Memory B cell (primary cell): ENCODE results near the gene NR2F2.

ENCODE experiments used
- ATAC-seq: fragments of 150-1000 bp; cut with Tn5 transposase; 2 replicates; pipeline ENCODE4 v1.10.0; 2021; ENCODE audit warnings: low read depth, mild to moderate bottlenecking, moderate library complexity
- DNase-seq, 2 donors: peaks; one replicate each; pipeline ENCODE4 v3.0.0; 2022; ENCODE audit warnings: low spot score in 2 of 2
- H3K27ac Mint-ChIP-seq: one replicate; pipeline ENCODE4 v1.8.0; 2022; ENCODE audit warnings: mild to moderate bottlenecking, moderate library complexity, mixed read lengths
- H3K27me3 Mint-ChIP-seq: one replicate; pipeline ENCODE4 v1.8.0; 2022; ENCODE audit warnings: mixed read lengths
- H3K36me3 Mint-ChIP-seq: one replicate; pipeline ENCODE4 v1.8.0; 2022; ENCODE audit warnings: mild to moderate bottlenecking, mixed read lengths
- H3K4me1 Mint-ChIP-seq: one replicate; pipeline ENCODE4 v1.8.0; 2022; ENCODE audit warnings: mixed read lengths
- H3K4me3 Mint-ChIP-seq: one replicate; pipeline ENCODE4 v1.8.0; 2022; ENCODE audit warnings: mild to moderate bottlenecking, moderate library complexity, mixed read lengths
- H3K9me3 Mint-ChIP-seq: one replicate; pipeline ENCODE4 v1.8.0; 2022; ENCODE audit warnings: mixed read lengths

Gene NR2F2

DNA sequence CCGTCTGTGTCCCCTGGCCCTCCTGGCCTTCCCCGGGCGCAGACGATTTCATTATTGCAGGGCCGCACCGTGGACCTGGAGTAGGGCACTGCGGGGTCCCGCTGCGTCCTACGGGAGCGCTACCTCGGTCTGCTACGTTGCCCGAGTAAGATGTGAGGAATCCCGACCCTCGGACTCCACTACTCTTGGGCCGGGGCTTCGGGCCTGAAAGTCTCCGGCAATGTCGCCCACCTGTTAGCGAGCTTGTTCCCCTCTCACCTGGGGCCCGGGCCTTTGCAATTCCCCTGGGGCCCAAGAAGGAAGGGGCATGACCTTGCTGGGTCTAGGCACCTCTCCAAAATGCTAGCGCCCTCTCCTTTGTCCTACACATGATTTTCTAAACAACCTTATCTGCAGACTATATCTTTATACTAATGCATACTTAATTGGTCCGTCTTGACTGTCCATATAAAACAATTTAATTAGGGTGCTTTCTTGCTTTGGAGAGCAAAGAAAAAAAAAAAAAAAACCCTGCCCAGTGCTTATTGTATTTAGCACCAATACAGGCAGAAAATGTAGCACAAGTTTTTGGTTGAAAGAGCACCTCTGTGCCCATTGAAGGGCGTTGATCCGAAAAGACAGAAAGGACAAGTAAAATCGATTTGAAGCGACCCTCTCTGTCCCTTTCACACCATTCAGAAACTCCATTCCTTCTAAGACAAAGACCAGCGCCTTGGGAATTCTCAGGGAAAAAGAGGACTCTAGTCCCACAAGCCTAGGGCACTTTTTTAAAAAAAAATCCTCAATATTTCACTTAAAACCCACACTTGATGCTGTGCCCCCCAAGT is 7.0 kb upstream of the NR2F2 start:
- Mint-ChIP-seq H3K4me3 (no peak overlapping the region), H3K27me3 (peaks cover 17% of the 10 kb centered on the region), H3K36me3 (no peaks in the 10 kb centered on the region), H3K27ac (no peak overlapping the region), H3K9me3 (no peaks in the 10 kb centered on the region), H3K4me1 (peaks cover 2% of the 10 kb centered on the region)
- DNase-seq, result no peak
- ATAC-seq, result no peak

- H3K27ac Mint-ChIP-seq, result no peak overlapping the region
- DNase-seq, result no peak
- peaks cover 2% of the 10 kb centered on the region for H3K4me1 Mint-ChIP-seq
Observed at GRCh38 chr15:96324192-96324895, 6.2 kb upstream of the NR2F2 start.

GRCh38 chr15:96324940-96325540 is 5.5 kb upstream of the NR2F2 start:
- Mint-ChIP-seq H3K4me1 (peaks cover 2% of the 10 kb centered on the region), H3K4me3 (no peak overlapping the region), H3K9me3 (no peaks in the 10 kb centered on the region), H3K27me3 (peaks cover 21% of the 10 kb centered on the region), H3K27ac (no peak overlapping the region), H3K36me3 (no peaks in the 10 kb centered on the region)
- DNase-seq, result no peak
- no peak for ATAC-seq

More at GRCh38 chr15:96324192-96324895, 6.2 kb upstream of the NR2F2 start:
- no peak for ATAC-seq
- no peaks in the 10 kb centered on the region for H3K9me3 Mint-ChIP-seq
- no peak overlapping the region for H3K4me3 Mint-ChIP-seq
- H3K36me3 Mint-ChIP-seq, result no peaks in the 10 kb centered on the region
- H3K27me3 Mint-ChIP-seq, result peaks cover 17% of the 10 kb centered on the region

DNA sequence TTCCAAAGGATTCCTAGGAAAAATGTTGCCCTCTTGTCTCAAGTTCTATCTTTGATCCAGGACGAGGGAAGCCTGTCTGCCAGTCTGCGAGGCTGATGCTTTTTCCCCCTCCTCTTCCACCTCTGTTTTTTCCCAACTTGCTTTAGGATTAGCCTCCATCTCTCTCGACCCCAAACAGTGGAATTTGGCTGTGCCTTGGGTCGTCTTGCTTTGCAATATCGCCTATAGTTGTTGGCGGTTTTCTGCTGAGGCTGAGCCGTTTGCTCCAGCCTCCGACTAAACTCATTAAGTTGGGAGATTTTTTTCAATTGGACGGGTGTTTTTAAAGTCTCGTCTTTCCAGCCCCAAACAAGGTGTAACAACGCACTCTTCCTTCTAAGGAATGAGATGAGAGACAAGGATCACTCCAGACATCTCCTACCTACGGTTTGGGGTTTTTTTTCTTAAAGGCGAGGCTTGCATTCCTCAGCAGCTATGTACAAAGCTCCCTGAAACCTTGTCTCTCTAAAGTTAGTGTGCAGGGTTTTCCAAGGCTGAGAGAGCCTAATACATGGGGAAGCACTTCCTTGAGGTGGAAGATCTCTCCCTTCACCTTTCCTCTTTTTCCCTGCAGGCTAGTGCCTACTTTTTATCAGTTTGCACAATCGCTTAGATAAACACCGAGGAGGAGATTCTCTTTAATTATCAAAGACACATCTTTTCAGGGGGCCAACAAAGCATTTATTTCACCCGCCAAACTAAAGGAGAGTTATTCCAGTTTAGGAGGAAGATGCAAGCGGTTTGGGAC is 4.8 kb upstream of the NR2F2 start:
- H3K27me3 Mint-ChIP-seq, result peaks cover 24% of the 10 kb centered on the region
- no peak overlapping the region for H3K27ac Mint-ChIP-seq
- H3K9me3 Mint-ChIP-seq, result peaks cover 1% of the 10 kb centered on the region
- H3K4me1 Mint-ChIP-seq, result peaks cover 4% of the 10 kb centered on the region
- DNase-seq (no peak), ATAC-seq (no peak)
- no peak overlapping the region for H3K4me3 Mint-ChIP-seq
- H3K36me3 Mint-ChIP-seq, result peaks cover 1% of the 10 kb centered on the region

- Mint-ChIP-seq H3K4me3 (no peak overlapping the region), H3K27me3 (peaks cover 28% of the 10 kb centered on the region), H3K27ac (no peak overlapping the region), H3K9me3 (peaks cover 2% of the 10 kb centered on the region), H3K4me1 (peaks cover 5% of the 10 kb centered on the region), H3K36me3 (peaks cover 3% of the 10 kb centered on the region)
- ATAC-seq (no peak), DNase-seq (no peak)
Observed at GRCh38 chr15:96326328-96327154, 4.0 kb upstream of the NR2F2 start.

DNA sequence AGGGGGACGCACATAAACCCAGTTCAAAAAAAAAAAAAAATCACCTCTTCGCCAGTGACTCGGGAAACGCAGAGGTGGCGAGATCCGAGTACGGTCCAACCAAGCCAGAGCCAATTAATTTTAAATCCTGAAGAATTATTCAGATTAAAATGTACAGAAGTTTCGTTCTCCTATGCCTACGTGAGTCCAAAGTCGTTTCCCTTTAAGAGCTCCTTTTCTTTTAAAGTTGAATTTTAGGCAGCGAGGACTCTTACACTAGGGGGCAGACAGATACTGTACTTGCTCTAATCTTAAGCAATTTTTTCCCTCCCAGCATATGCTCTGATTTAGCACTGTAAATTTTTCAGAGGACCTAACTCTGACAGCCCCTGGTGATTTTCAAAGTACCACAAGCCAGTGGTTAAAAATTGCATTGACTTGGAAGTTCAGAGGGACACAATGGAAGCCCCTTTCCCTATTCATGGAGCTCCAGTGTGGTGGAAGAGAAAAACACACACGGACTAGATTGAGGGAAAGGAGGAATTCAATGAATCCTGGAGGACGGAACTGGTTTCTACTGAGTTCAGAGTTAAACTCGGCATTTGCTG is 3.3 kb upstream of the NR2F2 start:
- H3K27me3 Mint-ChIP-seq, result peaks cover 27% of the 10 kb centered on the region
- DNase-seq (no peak), ATAC-seq (no peak)
- no peak overlapping the region for H3K27ac Mint-ChIP-seq
- peaks cover 3% of the 10 kb centered on the region for H3K36me3 Mint-ChIP-seq
- H3K9me3 Mint-ChIP-seq, result peaks cover 2% of the 10 kb centered on the region
- H3K4me1 Mint-ChIP-seq, result peaks cover 5% of the 10 kb centered on the region
- no peak overlapping the region for H3K4me3 Mint-ChIP-seq

DNA sequence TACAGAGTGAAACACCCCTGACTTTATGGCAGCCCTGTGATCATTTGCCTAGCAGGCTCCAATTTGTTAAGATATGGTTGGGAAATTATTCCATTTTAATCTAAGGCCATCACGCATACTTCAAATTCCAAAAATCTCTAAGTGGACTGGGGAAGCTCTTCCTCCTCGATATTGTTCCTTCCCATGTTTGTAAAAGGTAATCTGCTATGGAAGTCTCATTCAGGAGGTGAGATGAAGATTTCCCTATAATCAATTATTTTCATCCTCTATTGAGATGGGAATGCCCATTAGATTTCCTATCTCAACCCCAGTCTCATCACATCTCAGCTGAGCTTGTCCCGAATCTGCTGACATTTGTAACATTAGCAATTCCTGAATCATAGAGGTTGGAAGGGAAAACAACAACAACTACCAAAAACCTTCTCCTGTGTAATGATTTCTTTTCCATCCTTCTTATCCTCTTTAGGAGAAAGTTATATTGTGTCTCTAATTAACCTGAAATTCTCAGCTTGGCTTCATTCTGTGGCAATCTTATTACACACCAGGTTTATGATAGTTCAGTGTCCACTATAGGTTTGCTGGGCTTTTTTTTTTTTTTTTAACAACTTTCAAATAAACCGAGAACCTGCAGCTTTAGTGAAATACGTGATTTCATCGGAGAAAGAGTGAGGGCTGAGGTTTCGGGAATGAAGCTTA is 2.2 kb upstream of the NR2F2 start:
- Mint-ChIP-seq H3K9me3 (peaks cover 4% of the 10 kb centered on the region), H3K4me1 (peaks cover 7% of the 10 kb centered on the region), H3K27me3 (peaks cover 29% of the 10 kb centered on the region), H3K4me3 (no peak overlapping the region), H3K36me3 (peaks cover 4% of the 10 kb centered on the region), H3K27ac (no peak overlapping the region)
- no peak for ATAC-seq
- DNase-seq, result no peak

GRCh38 chr15:96328877-96329195 is 1.7 kb upstream of the NR2F2 start:
- Mint-ChIP-seq H3K36me3 (peaks cover 5% of the 10 kb centered on the region), H3K4me1 (peaks cover 7% of the 10 kb centered on the region), H3K27me3 (peaks cover 31% of the 10 kb centered on the region), H3K9me3 (peaks cover 4% of the 10 kb centered on the region), H3K27ac (no peak overlapping the region), H3K4me3 (no peak overlapping the region)
- ATAC-seq, result no peak
- no peak for DNase-seq

DNA sequence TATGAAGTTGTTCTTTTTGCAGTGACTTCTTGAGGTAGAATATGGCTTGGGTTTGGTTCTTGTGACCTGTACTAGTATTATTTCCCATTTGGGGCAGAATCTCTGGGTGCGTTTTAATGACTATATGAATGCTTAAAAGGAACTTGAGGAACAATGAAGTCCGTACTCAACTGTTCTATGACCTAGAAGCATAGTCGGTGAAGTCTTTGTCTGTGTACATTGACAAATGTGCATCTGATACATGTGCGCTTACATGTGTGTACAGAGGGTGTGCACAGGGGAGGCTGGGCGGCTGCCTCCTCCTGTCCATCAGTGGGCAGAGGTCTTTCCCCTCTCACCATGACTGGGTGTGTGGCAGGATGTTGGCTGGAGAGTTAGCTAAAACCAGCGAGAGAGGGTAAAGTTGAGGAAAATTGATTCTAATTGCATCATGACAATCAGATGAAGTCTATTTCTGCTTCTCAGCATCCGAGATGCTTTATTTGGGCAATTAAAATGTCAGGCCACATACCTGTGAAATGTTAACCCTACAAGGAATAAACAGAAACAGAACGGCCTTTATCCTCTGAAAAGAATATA is 1.0 kb upstream of the NR2F2 start:
- Mint-ChIP-seq H3K4me1 (peaks cover 7% of the 10 kb centered on the region), H3K4me3 (no peak overlapping the region), H3K36me3 (peaks cover 5% of the 10 kb centered on the region), H3K9me3 (peaks cover 4% of the 10 kb centered on the region), H3K27ac (peak overlapping the region; percentile 53), H3K27me3 (peaks cover 26% of the 10 kb centered on the region)
- DNase-seq, result no peak
- no peak for ATAC-seq

- H3K27me3 Mint-ChIP-seq, result peaks cover 26% of the 10 kb centered on the region
- peak overlapping the region; percentile 53 for H3K27ac Mint-ChIP-seq
- H3K4me3 Mint-ChIP-seq, result peak overlapping the region; percentile 62
- peaks cover 4% of the 10 kb centered on the region for H3K9me3 Mint-ChIP-seq
- no peak for DNase-seq
- H3K4me1 Mint-ChIP-seq, result peaks cover 7% of the 10 kb centered on the region
- H3K36me3 Mint-ChIP-seq, result peaks cover 5% of the 10 kb centered on the region
- ATAC-seq, result no peak
Observed at GRCh38 chr15:96330064-96330449, 443 bp upstream of the NR2F2 start.

- peak overlapping the region; percentile 34 for H3K4me3 Mint-ChIP-seq
- peaks cover 28% of the 10 kb centered on the region for H3K27me3 Mint-ChIP-seq
- no peak overlapping the region for H3K27ac Mint-ChIP-seq
- DNase-seq (no peak), ATAC-seq (no peak)
- H3K36me3 Mint-ChIP-seq, result peaks cover 5% of the 10 kb centered on the region
- H3K9me3 Mint-ChIP-seq, result peaks cover 4% of the 10 kb centered on the region
- H3K4me1 Mint-ChIP-seq, result peaks cover 7% of the 10 kb centered on the region
Observed at GRCh38 chr15:96331144-96331944, 844 bp downstream of the NR2F2 start.
